ENCODE measurements around the gene BANF2. TPM values are rescaled to one million over a fixed set of nuclear protein-coding genes. Genes with fewer than 3 reads are reported as not detected.

BANF2 gene
- total RNA-seq, 1 donor from 2014 or later = not detected

GRCh38 chr20:17785007-17785406, 85.2 kb downstream of the BANF2 start:
- no peak overlapping the region for H3K4me3 Mint-ChIP-seq
- no peaks in the 10 kb centered on the region for H3K27me3 Mint-ChIP-seq
- peaks cover 12% of the 10 kb centered on the region for H3K4me1 Mint-ChIP-seq (ENCODE audit: unreplicated experiment)

More at GRCh38 chr20:17785007-17785406, 85.2 kb downstream of the BANF2 start:
- no peak for TF ChIP-seq CTCF (conservative IDR thresholded peaks at IDR 0.05)
- Mint-ChIP-seq H3K27ac (no peak overlapping the region), H3K36me3 (no peaks in the 10 kb centered on the region), H3K9me3 (no peaks in the 10 kb centered on the region)
- no peak for DNase-seq (ENCODE audit: extremely low spot score, unreplicated experiment)

Other genes starting within 250 kb of the BANF2 start
- 1.8 and 1.9 TPM in 2 replicates for gene BFSP1, start 168.6 kb upstream of the BANF2 start, total RNA-seq (ENCODE audit: low replicate concordance)
- 193 and 287 TPM in 2 replicates for gene DSTN, start 129.9 kb upstream of the BANF2 start, total RNA-seq (ENCODE audit: low replicate concordance)
- gene RRBP1, start 17.7 kb upstream of the BANF2 start, total RNA-seq (ENCODE audit: low replicate concordance) = 161 and 230 TPM in 2 replicates

All from type B pancreatic cell (in vitro differentiated cells).